GM12865 (cell line): ENCODE data around the gene ERC2.

Experiments
- DNase-seq: peaks from one replicate; pipeline ENCODE4 v3.0.0; 2010; ENCODE audit warnings: low read depth
- H3K4me3 ChIP-seq: 2 replicates; pipeline ENCODE4 v1.5.1; 2011; ENCODE audit warnings: mild to moderate bottlenecking, low read depth, low read length, control low read depth
- TF ChIP-seq, protein P1 (sequence below): IDR thresholded peaks from 2 replicates; pipeline ENCODE4 v1.5.1; 2011; ENCODE audit warnings: low read length, control low read depth, low read depth, inconsistent platforms; ENCODE audit not compliant: insufficient read depth; ENCODE audit errors: missing control alignments

Gene ERC2

DNA sequence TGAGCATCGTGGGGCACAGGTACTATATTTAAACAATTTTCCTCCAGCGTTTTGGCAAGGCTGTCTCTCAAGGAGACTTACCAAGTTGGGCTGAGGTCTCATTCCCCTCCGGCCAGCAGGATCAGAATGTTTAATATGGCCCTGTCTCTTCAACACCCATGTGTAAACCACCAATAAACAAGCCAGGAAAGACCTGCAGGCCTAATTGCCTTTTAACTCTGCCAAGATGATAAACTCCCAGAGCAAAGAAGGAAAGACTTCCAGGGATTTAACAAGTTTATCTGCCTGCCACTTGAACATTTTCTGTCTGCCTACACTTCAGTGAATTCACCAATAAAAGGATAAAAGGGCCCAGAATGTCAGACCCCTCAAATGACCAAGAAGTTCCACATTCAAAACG, 850.9 kb downstream of the ERC2 start:
- TF ChIP-seq, protein P1, sequence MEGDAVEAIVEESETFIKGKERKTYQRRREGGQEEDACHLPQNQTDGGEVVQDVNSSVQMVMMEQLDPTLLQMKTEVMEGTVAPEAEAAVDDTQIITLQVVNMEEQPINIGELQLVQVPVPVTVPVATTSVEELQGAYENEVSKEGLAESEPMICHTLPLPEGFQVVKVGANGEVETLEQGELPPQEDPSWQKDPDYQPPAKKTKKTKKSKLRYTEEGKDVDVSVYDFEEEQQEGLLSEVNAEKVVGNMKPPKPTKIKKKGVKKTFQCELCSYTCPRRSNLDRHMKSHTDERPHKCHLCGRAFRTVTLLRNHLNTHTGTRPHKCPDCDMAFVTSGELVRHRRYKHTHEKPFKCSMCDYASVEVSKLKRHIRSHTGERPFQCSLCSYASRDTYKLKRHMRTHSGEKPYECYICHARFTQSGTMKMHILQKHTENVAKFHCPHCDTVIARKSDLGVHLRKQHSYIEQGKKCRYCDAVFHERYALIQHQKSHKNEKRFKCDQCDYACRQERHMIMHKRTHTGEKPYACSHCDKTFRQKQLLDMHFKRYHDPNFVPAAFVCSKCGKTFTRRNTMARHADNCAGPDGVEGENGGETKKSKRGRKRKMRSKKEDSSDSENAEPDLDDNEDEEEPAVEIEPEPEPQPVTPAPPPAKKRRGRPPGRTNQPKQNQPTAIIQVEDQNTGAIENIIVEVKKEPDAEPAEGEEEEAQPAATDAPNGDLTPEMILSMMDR, result no peak

DNA sequence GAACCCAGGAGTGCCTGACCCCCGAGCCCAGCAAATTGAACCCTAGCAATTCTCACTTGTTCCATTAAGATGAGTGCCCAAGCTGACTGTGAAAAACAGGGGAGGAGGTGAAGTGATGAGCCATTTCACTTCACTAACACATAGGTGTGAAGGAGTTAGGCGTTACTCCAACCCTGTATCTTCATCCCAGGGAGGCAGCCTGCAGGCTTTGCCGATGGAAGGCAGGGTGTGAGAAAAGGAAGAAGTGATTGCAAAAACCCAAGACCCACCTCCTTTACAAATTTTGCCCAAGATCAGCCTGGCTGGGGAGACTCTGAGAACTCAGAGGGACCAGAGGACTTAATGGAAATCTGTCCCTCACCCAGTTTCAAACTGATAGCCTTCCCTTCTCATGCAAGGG, 851.5 kb downstream of the ERC2 start:
- TF ChIP-seq, protein P1, result no peak
- DNase-seq, result no peak
- H3K4me3 ChIP-seq, result no peak overlapping the region

More for the DNA sequence above, 850.9 kb downstream of the ERC2 start:
- no peak overlapping the region for H3K4me3 ChIP-seq
- DNase-seq, result no peak

DNA sequence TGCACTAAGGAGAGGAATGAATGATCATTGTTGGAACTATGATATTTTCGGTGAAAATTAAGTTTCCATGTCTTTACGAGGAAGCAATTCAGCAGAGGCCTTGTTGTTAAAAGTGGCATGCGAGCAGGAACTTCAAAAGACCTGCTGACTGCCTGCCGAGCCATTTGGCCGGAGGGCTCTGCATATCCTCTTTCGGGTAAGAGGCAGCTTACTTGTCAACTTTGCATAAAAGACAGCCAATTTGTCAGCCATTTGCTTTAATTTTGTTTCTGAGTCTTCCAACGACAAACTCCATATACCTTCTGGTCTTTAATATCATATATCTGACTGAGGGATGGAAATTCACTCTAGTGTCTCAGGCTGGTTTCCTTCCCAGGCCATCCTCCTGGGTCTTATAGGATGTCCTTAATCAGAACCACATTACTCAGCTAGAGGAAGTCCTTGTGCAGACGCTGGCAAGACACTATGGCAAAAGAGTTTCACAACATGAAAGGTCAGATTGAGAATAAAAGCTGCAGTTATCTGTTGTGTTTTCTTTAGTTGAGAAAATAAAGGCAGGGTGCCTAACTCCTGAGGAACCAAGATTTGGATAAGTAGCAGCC, 852.5 kb downstream of the ERC2 start:
- no peak overlapping the region for H3K4me3 ChIP-seq
- no peak for DNase-seq
- TF ChIP-seq, protein P1, result no peak

DNA sequence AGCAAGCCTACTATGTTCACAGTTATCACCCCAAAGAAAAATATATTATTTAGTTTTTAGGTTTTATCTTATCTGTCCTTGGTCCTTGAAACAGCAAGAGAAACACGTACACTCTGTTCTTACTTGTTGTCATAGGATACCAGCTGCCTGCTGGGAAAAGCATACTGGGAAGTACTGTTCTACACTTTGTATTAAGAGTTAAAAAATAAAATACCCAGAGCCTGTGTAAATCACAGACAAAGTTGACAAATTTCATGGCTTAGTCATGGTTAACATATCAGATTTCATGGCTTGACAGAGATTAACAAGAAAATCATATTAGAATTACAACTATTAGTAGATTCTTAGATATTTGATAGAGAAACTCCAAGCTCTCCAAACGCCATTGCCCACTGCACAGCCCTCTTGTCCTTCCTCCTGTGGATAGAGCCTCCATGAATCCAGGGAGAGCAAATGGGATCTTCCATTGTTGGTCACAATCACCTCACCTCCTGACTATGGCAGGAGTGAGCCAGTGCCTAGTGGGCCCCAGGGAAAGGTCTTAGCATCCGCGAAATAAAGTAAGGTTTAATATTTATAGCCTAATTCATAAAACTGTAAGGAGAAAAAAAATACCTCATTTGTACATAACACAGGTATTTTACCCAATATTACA, 853.1 kb downstream of the ERC2 start:
- no peak for DNase-seq
- H3K4me3 ChIP-seq, result no peak overlapping the region
- TF ChIP-seq, protein P1, result no peak

DNA sequence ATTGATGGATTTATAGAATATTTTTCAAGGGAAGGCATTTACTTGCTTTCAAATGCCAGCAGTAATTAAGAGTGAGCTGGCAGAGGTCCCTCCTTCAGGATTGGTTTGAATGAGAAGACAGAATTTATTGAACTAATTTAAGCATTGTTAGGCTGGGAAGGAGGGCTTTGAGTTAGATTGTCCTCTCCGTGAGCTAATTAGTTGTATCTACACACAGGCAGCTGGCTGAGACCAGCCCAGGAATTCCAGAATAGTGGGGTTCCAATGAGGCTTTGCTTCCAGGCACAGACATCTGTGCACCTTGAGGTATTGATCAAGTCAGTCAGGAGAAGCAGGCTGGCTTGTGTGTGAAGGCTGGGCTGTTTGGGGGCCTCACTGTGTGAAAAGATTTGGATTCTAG, 857.1 kb downstream of the ERC2 start:
- H3K4me3 ChIP-seq, result no peak overlapping the region
- TF ChIP-seq, protein P1, result no peak
- DNase-seq, result no peak

DNA sequence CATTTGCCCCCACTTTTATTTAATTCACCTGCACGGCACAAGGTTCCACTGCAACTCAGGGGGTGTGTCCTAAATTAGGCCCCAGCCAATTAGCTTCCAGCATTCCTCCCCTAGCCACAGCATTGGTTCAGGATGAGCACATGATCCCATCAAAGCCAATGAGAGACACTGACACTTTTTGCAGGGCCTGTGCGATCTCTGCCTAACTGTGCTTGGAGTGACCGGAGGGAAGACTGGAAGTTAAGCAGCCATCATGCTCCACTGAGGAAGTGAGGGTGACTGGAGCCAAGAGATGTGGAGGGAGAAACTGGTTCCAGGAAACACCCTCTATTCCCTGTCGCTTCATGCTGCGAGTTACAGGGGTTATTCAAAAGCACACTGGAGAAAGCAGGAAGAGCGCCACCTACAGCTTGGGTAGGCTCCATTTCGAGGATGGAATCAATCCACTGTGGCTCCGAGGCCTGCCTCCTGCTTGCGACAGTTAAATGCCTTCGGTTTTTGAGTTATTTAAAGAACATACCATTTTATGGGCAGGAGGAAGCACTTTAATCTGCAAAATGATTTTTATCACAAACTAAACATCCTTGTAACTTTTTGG, 858.9 kb downstream of the ERC2 start:
- no peak overlapping the region for H3K4me3 ChIP-seq
- TF ChIP-seq, protein P1, result peak; percentile 24
- no peak for DNase-seq
